H1 (cell line): ENCODE results near the gene IDUA. TPM values are rescaled to one million over a fixed set of nuclear protein-coding genes. Genes with fewer than 3 reads are reported as not detected.

Experiments
- E2F6 ChIP-seq: IDR thresholded peaks from 2 replicates; pipeline ENCODE4 v1.6.1; 2012; ENCODE audit warnings: inconsistent platforms
- GTF2F1 ChIP-seq: IDR thresholded peaks from 2 replicates; pipeline ENCODE4 v1.6.1; 2012; ENCODE audit warnings: low read depth, low read length, improper control_type of control experiment, borderline replicate concordance
- SIX5 ChIP-seq: IDR thresholded peaks from 2 replicates; pipeline ENCODE4 v1.6.1; 2011; ENCODE audit warnings: mild to moderate bottlenecking, low read depth, low read length
- TAF7 ChIP-seq: optimal IDR thresholded peaks from 2 replicates; pipeline ENCODE3; 2011; ENCODE audit warnings: low read depth, mild to moderate bottlenecking, inconsistent platforms, low read length, moderate library complexity, borderline replicate concordance
- polyA plus RNA-seq, 7 experiments: library from polyadenylated mRNA; depleted of rRNA in 3 of 7; stranded (reverse) in 5 of 7; unstranded in 2 of 7; fragments of >200 nt in 5 of 7; fragments of 200-250 nt in 2 of 7; gene quantifications; 1 replicate in 5 of 7; 2 replicates in 1 of 7; 4 replicates in 1 of 7; pipeline versions ENCODE4 v1.2.1 to v1.2.3, GENCODE V29; 2011 to 2013; ENCODE audit warnings: missing spikeins in 2 of 7, mixed read lengths in 2 of 7
- total RNA-seq: library from RNA; stranded (reverse); fragmentation: NEBNext Ultra II Directional; extraction: Animal tissue kit (Norgen Biotek cat#: 25700); gene quantifications from 2 replicates; pipeline ENCODE4 v1.2.1, GENCODE V29; 2021

Gene IDUA
- total and polyA plus RNA-seq, 2 of the 8 experiments (the other 6 are each of a cell fraction or from before 2014, with no cell fraction given), result 2.8 to 4.8 TPM

- TF ChIP-seq TAF7 (no peak), E2F6 (no peak), GTF2F1 (no peak), SIX5 (no peak)
Measured at GRCh38 chr4:1051472-1051871, 64.6 kb downstream of the IDUA start (continued).
